ENCODE measurements around the gene FSIP1. TPM values are rescaled to one million over a fixed set of nuclear protein-coding genes. Genes with fewer than 3 reads are reported as not detected.

Gene FSIP1
- total RNA-seq, 1 experiment from 2014 or later, result 1.3 TPM

DNA sequence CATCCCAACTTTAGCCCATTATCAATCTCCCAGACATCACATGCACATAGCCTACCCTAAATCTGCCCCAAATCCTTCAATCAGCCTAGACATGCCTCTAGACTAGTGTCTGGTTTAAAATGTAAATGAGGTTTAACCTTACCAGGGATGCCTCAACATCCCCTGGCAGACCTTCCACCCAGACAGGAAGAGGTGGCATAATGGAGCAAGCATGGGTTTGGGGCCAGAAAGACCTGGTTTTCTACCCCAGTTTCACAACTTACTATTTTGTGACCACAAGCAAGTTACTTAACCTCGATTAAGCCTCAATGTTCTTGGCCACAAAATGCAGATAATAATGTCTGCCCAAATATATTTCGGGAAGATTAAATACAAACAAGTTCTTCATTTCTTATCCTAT is 230.1 kb downstream of the FSIP1 start:
- ChIA-PET CTCF (no interaction called here), POLR2A (no interaction called here)
- no peaks in the 10 kb centered on the region for H3K9me3 Mint-ChIP-seq (ENCODE audit: unreplicated experiment)
- Histone ChIP-seq H3K9me3 (no peaks in the 10 kb centered on the region), H3K4me1 (no peaks in the 10 kb centered on the region), H3K36me3 (ENCODE audit: control insufficient read depth, insufficient read depth, low read length) (no peaks in the 10 kb centered on the region), H3K27me3 (replicated peaks; ENCODE audit: control insufficient read depth, insufficient read depth, low read length) (no peaks in the 10 kb centered on the region), H3K4me3 (ENCODE audit: low read depth, low read length) (no peak overlapping the region)
- TF ChIP-seq, protein P1, sequence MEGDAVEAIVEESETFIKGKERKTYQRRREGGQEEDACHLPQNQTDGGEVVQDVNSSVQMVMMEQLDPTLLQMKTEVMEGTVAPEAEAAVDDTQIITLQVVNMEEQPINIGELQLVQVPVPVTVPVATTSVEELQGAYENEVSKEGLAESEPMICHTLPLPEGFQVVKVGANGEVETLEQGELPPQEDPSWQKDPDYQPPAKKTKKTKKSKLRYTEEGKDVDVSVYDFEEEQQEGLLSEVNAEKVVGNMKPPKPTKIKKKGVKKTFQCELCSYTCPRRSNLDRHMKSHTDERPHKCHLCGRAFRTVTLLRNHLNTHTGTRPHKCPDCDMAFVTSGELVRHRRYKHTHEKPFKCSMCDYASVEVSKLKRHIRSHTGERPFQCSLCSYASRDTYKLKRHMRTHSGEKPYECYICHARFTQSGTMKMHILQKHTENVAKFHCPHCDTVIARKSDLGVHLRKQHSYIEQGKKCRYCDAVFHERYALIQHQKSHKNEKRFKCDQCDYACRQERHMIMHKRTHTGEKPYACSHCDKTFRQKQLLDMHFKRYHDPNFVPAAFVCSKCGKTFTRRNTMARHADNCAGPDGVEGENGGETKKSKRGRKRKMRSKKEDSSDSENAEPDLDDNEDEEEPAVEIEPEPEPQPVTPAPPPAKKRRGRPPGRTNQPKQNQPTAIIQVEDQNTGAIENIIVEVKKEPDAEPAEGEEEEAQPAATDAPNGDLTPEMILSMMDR (IDR thresholded peaks at IDR 0.05; ENCODE audit: insufficient read depth in 1 of 2, low read depth in 1 of 2, low read length in 1 of 2, severe bottlenecking in 1 of 2, unreplicated experiment in 1 of 2), result no peak
- intact Hi-C loops (cut with micrococcal nuclease; ENCODE audit: unreplicated experiment), result no loop called here
- no TSS peak for BruUV-seq (replicated peaks)
- H3K4me1 Mint-ChIP-seq (ENCODE audit: low read depth, unreplicated experiment), result no peaks in the 10 kb centered on the region
- no peaks in the 10 kb centered on the region for H3K36me3 Mint-ChIP-seq (ENCODE audit: insufficient read depth, unreplicated experiment)
- no peak for DNase-seq
- no peaks in the 10 kb centered on the region for H3K27me3 Mint-ChIP-seq (ENCODE audit: insufficient read depth, unreplicated experiment)
- no peak overlapping the region for H3K4me3 Mint-ChIP-seq (ENCODE audit: unreplicated experiment)
- no peak overlapping the region for H3K27ac Mint-ChIP-seq (ENCODE audit: unreplicated experiment)

DNA sequence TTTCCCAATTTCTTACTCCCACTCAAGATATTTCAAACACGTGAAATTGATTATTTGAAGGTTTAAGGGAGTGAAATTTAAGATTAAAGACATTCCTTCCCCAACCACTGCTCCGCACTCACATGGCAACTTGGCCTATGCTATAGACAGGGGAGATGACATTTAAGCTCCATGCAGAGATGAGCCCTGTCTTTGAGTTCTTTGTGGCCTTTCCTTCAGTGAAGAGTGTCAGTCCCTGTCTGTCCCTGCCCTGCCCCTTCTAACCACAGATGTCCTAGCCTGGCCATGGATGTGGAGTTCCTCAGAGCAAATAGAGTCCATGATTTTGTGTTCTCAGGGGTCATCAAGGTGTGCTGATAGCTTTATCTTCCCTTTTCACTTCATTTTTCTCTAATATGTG is 231.2 kb downstream of the FSIP1 start:
- intact Hi-C loops (cut with micrococcal nuclease; ENCODE audit: unreplicated experiment), result no loop called here
- Mint-ChIP-seq H3K27ac (ENCODE audit: unreplicated experiment) (no peak overlapping the region), H3K4me1 (ENCODE audit: low read depth, unreplicated experiment) (no peaks in the 10 kb centered on the region), H3K27me3 (ENCODE audit: insufficient read depth, unreplicated experiment) (no peaks in the 10 kb centered on the region), H3K4me3 (ENCODE audit: unreplicated experiment) (no peak overlapping the region), H3K9me3 (ENCODE audit: unreplicated experiment) (peaks cover 5% of the 10 kb centered on the region), H3K36me3 (ENCODE audit: insufficient read depth, unreplicated experiment) (no peaks in the 10 kb centered on the region)
- CTCF ChIA-PET, result no interaction called here
- H3K4me3 ChIP-seq (ENCODE audit: low read depth, low read length), result no peak overlapping the region
- DNase-seq, result no peak
- no peaks in the 10 kb centered on the region for H3K36me3 ChIP-seq (ENCODE audit: control insufficient read depth, insufficient read depth, low read length)
- no peaks in the 10 kb centered on the region for H3K27me3 ChIP-seq (replicated peaks; ENCODE audit: control insufficient read depth, insufficient read depth, low read length)
- BruUV-seq (replicated peaks), result no TSS peak
- TF ChIP-seq, protein P1 (IDR thresholded peaks at IDR 0.05; ENCODE audit: insufficient read depth in 1 of 2, low read depth in 1 of 2, low read length in 1 of 2, severe bottlenecking in 1 of 2, unreplicated experiment in 1 of 2), result no peak
- no peaks in the 10 kb centered on the region for H3K9me3 ChIP-seq
- no peaks in the 10 kb centered on the region for H3K4me1 ChIP-seq
- POLR2A ChIA-PET, result no interaction called here

Other genes with a start within 250 kb of the FSIP1 start
- 288 and 342 TPM in 2 replicates for gene THBS1, start 201.8 kb downstream of the FSIP1 start, total RNA-seq (2022)
- gene GPR176, start 137.4 kb upstream of the FSIP1 start, total RNA-seq (2022), result 9.8 and 14.4 TPM in 2 replicates
- 33.8 and 38.3 TPM in 2 replicates for gene EIF2AK4, start 151.3 kb upstream of the FSIP1 start, total RNA-seq (2022)

All from Caco-2 (cell line).